Hematopoietic multipotent progenitor cell treated with erythropoietin and hydrocortisone succinate and interleukin-3 and kit ligand, for 4 days (in vitro differentiated cells): ENCODE data around the gene PRDM2.

Experiments
- DNase-seq: peaks from one replicate; pipeline ENCODE4 v3.0.0-alpha.2; 2015

PRDM2 gene

DNA sequence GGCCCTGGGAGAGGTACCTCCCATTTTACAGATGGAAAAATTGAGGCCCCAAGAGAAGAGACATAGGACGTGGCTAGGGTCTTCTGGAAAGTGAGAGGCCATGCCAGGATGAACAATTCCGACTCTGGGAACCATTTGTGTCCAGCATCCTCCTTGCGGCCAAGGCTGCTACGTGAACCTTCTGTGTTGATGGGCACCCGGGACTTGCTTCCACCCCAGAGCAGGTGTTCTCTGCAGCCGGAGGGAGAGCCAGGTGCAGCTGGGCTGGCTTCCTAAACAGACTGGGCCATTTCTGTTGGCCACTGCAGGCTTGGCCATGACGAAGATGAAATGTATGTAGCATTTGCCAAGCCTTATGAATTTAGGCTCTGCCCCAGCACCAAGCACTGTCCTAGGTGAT, 118.9 kb downstream of the PRDM2 start:
- no peak for DNase-seq

- no peak for DNase-seq
Measured at GRCh38 chr1:13819642-13820041, 119.7 kb downstream of the PRDM2 start.

GRCh38 chr1:13820055-13820454, 120.1 kb downstream of the PRDM2 start:
- DNase-seq: no peak

GRCh38 chr1:13820456-13820855, 120.5 kb downstream of the PRDM2 start:
- no peak for DNase-seq

DNA sequence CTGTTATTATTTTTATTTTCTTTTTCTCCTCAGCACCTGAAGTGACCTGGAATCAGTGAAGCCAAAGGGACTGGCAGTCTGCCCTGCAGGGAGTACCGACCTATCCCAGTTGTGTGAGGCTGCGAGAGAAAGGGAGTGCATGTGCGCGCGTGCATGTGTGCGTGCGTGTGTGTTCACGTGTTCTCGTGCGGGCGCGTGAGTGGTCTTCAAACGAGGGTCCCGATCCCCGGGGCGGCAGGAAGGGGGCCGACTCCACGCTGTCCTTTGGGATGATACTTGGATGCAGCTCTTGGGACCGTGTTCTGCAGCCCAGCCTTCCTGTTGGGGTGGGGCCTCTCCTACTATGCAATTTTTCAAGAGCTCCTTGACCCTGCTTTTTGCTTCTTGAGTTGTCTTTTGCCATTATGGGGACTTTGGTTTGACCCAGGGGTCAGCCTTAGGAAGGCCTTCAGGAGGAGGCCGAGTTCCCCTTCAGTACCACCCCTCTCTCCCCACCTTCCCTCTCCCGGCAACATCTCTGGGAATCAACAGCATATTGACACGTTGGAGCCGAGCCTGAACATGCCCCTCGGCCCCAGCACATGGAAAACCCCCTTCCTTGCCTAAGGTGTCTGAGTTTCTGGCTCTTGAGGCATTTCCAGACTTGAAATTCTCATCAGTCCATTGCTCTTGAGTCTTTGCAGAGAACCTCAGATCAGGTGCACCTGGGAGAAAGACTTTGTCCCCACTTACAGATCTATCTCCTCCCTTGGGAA, 123.3 kb downstream of the PRDM2 start:
- no peak for DNase-seq

GRCh38 chr1:13823936-13824335, 123.9 kb downstream of the PRDM2 start:
- DNase-seq: no peak

DNA sequence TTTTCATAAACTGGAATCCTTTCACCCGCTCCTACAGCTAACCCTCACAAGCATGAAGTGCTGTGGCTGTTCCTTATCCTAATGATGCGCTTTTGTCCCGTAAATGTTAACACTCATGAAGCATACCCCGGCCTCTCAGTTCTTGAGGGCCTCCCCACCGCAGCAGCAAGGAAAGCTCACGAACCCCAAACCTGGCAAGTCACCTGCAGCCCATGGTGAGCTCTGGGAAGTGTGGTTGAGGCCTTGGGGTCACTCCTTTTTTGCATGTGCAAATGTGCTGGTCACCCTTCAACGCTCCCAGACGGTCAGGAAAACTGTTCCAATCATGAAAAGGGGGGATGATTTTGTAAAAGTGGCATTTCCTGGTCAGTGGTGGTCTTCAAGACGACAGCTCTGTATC, 124.6 kb downstream of the PRDM2 start:
- DNase-seq: no peak

DNA sequence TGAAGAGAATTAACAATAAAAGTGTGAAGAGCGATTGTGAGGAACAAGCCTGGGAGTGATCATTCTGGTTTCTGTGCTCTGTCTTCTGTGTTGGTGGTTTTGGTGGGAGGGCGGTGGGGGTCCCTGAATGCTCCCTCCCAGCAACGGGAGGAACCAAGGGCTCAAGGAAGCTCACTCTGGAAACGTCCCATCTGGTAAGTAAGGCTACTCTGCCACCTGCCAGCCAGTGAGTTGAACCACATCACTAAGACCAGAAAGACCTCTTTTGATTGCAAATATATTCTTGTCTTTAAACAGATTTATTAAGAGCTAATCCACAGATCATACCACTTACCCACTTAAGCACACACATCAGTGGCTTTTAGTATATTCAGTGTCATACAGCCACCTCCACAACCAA, 125.0 kb downstream of the PRDM2 start:
- no peak for DNase-seq

- DNase-seq: no peak
Measured at GRCh38 chr1:13826009-13826408, 126.0 kb downstream of the PRDM2 start.

DNA sequence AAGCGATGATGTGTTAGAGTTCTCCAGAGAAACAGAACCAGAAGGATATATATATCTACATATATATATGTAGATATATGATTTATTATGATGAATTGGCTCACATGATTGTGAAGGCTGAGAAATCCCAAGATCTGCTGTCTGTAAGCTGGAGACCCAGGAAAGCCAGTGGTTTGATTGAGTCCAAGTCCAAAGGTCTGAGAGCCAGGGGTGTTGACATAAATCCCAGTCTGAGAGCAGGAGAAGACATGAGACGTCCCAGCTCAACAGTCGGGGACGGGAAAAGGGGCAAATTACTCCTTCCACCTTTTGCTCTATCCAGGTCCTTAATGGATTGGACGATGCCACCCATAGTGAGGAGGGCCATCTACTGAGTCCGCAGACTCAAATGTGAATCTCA, 126.6 kb downstream of the PRDM2 start:
- no peak for DNase-seq

DNA sequence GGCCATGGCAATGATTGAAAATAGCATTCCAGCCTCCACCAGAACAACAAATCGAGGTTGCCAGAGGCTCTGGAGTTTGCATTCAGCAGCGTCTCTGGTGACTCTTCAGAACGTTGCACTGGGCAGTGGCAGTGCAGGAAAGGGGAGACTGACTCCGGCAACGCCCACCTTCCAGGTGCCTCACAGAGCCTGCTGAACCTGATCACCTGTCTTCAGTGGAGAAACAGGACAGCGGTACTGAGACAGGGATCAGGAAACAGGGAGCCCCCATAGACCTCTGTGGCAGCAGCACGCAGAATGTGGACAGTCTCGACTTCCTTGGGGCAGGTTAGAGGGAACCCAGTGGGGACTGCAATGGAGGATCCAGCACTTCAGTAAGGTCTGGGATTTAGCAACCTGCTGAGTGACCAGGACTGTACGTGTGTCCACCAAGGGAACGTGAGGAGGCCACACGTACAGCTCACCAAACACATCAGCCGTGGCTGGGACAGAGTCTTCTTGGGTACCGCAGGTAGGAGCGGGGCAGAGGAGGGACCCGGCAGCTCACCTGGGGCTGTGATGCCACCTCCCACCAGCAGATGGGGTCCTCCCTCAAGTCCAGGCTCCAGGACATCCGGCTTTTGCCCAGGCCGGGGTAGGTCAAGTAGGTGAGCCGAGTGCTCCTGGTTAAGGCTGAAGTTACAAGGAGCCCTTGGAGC, 128.6 kb downstream of the PRDM2 start:
- DNase-seq: peak; percentile 35

DNA sequence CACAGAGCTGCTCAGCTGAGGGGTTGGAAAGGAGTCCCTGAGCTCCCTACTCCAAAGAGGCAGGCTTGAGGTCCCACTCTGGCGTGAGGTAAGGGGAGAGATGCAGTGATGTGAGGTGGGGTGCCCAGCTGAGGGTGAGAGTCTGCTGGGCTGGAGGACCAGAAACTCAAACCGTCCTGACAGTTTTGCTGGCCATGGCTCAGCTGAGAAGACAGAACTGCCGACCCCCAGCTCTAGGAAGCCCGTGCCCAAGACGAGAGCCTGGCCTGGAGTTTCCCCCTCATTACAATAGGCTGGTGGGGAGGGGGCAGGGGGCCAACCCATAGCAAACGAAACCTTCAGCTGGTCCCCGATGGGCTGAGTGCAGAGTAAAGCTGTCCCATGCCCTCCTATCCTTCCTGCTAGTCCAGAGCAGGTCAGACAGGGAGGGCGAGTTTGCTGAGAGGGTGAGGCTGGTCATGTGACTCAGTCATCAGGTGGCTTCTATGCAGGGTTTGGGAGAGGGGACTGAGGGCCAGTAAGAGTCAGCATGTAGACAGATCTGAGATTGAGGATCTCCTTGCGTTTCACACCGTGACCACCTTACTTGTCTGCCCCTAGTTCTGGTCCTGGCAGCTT, 129.3 kb downstream of the PRDM2 start:
- DNase-seq: no peak

- no peak for DNase-seq
Measured at GRCh38 chr1:13830170-13830569, 130.2 kb downstream of the PRDM2 start.

DNA sequence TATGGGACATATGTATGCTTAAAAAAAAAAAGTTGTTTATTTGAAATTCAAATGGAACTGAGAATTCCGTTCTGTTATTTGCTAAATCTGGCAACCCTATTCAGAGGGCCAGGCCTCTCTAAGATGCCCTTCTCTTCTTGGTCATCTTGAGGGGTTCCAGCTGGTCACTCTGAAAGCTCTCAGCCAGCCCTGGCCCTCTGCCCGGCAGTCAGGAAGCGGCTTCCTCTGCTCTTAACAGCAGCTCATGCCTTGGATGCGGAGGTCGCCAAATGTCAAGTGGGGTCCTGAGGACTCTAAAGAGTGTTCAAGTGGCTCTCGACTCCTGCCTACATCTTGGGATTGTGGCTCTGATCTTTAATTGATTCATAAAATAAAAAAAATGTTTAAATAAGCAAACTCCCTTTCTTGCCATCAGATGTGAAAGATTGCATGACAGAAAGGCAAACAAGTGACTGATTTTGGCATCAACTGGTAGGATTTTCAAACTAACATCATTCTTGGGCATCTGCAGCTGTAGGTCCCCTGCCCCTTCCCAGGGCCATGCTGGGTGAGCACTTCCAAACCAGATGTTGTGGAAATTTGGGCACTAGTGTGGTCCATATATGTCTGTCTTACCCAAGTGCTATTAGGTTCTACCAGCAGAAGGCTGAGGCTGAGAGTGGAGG, 130.8 kb downstream of the PRDM2 start:
- no peak for DNase-seq

DNA sequence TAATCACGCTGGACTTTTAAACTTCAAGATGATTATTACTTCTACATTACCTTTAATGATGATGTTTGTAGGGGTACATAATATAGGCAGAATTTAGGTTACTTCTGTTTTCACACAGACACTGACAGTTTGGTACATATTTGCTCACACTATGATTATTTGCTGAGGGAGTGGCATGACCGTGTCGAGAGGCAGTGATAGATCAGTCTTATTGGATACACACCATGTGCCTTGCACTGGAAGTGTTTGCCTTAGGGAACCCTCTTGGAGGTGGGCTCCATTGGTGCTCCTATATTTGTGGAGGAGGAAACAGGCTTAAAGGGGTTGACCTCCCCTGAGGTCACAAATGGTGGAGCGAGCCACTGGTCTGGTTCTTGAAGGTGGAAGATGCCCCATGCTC, 132.1 kb downstream of the PRDM2 start:
- no peak for DNase-seq

DNA sequence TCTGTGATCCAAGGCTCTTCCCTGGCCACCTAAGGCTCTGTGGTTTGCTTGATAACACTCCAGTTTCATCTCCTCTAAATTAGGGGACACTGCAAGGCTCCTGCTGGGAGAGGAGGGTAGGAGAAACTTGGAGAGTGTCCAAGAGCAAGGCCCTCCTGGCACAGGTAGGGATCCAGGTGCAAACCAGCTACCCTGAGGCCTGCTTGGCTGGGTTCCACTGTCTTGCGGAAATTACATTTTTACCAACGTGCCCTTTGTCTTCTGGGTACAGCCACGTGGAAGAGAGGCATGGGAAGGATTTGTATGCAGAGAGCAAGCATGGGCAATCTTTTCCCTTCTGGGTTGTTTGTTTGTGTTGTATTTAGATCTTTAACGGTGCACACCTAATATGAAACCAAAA, 132.5 kb downstream of the PRDM2 start:
- no peak for DNase-seq

DNA sequence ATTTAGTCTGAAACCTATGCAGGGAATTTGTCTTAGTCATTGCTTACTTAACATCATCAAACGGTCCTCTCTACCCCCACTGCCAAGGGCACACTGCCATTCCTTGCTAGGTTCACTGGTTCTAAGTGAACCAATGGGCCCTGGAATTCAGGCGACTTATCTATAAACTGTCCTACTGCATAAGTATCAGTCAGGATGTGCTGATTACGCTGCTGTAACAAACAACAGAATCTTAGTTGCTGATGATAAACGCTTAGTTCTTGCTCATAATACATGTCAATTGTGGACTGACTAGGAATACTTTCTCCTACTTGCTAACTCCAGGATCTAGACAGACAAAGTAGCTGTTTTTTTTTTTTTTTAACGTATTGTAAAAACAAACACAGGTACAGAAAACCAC, 136.1 kb downstream of the PRDM2 start:
- DNase-seq: no peak

GRCh38 chr1:13836631-13837030, 136.6 kb downstream of the PRDM2 start:
- DNase-seq: no peak

GRCh38 chr1:13838236-13838635, 138.2 kb downstream of the PRDM2 start:
- DNase-seq: no peak

GRCh38 chr1:13842497-13842896, 142.5 kb downstream of the PRDM2 start:
- peak; percentile 46 for DNase-seq

DNA sequence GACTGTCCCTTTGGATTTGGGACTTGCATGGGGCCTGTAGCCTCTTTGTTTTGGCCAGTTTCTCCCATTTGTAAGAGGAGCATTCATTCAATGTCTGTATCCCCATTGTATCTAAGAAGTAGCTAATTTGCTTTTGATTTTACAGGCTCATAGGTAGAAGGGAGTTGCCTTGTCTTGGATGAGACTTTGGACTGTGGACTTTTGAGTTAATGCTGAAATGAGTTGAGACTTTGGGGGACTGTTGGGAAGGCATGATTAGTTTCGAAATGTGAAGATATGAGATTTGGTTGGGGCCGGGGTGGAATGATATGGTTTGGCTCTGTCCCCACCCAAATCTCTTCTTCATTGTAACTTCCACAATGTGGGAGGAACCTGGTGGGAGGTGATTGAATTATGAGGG, 151.7 kb downstream of the PRDM2 start:
- DNase-seq: no peak

DNA sequence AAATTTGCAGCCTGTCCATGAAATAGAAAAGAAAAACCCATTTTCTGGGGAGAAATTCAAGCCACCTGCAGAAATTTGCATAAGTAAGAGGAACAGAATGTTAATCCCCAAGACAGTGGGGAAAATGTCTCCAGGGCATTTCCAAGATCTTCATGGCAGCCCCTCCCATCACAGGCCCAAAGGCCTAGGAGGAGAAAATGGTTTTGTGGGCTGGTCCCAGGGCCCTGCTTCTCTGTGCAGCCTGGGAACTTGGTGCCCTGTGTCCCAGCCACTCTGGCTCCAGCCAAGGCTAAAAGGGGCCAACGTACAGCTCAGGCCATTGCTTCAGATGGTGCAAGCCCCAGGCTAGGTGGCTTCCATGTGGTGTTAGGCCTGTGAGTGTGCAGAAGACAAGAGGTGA, 155.6 kb downstream of the PRDM2 start:
- no peak for DNase-seq

- DNase-seq: no peak
Measured at GRCh38 chr1:13860031-13860430, 160.0 kb downstream of the PRDM2 start.

GRCh38 chr1:13864760-13865159, 164.8 kb downstream of the PRDM2 start:
- DNase-seq: no peak
